HG03159 (cell line): ENCODE results near the gene TCEA3.

Experiments used
- ATAC-seq: cut with Tn5 transposase; IDR thresholded peaks from one replicate; pipeline ENCODE4 v1.9.1; 2021; ENCODE audit warnings: mild to moderate bottlenecking, moderate library complexity; ENCODE audit not compliant: unreplicated experiment

TCEA3 gene

DNA sequence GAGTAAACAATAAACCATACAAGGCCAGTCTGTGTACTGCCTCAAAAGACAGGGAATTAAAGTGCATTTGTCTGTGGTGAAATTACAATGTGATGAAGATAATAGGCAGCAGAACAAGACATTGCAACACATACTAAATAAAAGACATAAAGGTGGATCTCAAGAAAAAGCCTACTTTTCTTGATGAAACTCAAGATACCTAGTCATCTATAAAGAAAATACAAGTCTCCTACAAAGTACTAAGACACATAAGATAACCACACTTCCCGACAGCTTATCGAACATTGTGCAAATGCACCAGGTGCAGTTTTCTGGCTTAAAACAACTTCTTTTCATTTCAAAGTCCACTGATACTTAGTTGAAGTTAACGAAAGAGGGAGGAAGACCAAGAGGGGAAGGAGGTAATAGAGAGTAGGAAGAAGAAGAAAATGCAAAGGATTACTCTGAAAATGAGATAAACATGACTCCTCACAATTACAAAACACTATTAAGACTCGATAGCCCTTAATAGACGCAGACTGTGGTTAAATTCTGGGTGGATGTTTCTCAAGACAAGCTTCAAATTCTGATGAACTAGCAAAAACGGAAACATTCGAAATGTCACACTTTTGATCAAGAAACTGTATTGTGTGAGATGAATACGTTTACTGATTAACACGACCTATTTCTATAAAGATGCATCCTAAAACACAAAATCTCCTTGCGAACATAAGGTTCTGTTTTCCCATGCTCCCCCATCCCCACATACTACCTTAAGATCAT lies 82.4 kb downstream of the TCEA3 start:
- ATAC-seq: no peak

DNA sequence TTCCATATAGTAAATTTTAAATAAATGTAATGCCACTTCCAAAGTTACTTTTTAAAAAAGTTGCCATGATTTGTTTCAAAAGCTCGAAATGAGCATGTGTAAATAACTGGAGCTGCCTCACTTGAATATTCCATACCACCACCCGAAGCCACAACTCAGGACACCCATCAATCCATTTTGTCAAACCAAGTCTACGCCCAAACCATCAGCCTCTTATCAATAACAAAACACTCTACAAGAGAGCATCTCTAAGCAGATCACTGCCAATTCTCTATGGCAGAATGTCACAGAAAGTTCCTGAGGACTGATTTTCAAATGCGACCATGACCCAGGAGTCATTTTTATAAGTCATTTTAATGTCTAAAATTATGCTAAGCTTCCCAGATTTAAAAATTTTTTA lies 84.9 kb downstream of the TCEA3 start:
- no peak for ATAC-seq

DNA sequence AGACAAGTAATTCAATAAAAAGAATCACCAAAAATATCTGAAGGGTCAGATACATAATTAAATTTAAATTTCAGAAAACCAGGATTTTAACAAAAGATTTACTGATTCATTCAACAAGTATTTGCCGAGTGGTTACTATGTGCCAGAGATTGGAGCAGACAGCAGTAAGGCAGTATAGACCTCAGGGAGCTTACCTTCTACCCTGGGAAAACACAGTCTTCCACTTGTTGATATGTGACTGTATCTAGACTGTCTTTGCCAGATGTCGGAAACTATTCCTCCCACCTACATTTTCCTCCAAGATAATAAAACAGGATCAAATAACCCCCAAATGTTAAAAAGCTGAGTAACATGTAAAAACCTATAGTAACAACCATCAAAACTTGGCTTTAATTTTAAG lies 86.7 kb downstream of the TCEA3 start:
- no peak for ATAC-seq

DNA sequence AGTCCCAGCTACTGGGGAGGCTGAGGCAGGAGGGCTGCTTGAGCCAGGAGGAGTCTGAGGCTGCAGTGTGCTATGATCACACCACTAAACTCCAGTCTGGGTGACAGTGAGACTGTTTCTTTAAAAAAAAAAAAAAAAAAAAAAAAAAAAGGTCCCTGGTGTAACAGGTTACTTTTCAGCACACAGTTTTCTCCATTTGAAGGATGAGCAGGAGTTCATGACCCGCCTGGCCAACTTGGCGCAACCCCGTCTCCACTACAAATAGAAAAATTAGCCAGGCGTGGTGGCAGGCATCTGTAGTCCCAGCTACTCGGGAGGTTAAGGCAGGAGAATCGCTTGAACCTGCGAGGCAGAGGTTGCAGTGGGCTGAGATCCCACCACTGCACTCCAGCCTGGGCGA lies 92.8 kb downstream of the TCEA3 start:
- ATAC-seq: no peak
